Neural progenitor cell (in vitro differentiated cells): ENCODE data around the gene POFUT2. TPM values are rescaled to one million over a fixed set of nuclear protein-coding genes. Genes with fewer than 3 reads are reported as not detected.

ENCODE experiments used
- DNase-seq: peaks from one replicate; pipeline ENCODE4 v3.0.0-alpha.2; 2016; ENCODE audit warnings: low spot score
- H2AFZ ChIP-seq: fragments of 200-600 bp; sonication (generic); replicated peaks from 2 replicates; pipeline ENCODE4 v1.6.1; 2016; ENCODE audit warnings: antibody characterized with exemption
- H3F3A ChIP-seq: fragments of 200-600 bp; sonication (generic); 2 replicates; pipeline ENCODE4 v1.6.1; 2016; ENCODE audit warnings: antibody characterized with exemption, low read depth
- H3K27ac ChIP-seq: fragments of 200-600 bp; sonication (generic); 2 replicates; pipeline ENCODE4 v1.5.1; 2016; ENCODE audit warnings: mild to moderate bottlenecking
- H3K27me3 ChIP-seq: fragments of 200-600 bp; sonication (generic); 2 replicates; pipeline ENCODE4 v1.6.1; 2016; ENCODE audit warnings: mild to moderate bottlenecking, moderate library complexity
- H3K36me3 ChIP-seq: fragments of 200-600 bp; sonication (generic); 2 replicates; pipeline ENCODE4 v1.5.1; 2016
- H3K4me1 ChIP-seq: fragments of 200-600 bp; sonication (generic); 2 replicates; pipeline ENCODE4 v1.6.1; 2016; ENCODE audit warnings: mixed run types
- H3K4me2 ChIP-seq: fragments of 200-600 bp; sonication (generic); 2 replicates; pipeline ENCODE4 v1.6.1; 2016
- H3K4me3 ChIP-seq: fragments of 200-600 bp; sonication (generic); 2 replicates; pipeline ENCODE4 v1.5.1; 2016
- H3K79me2 ChIP-seq: fragments of 200-600 bp; sonication (generic); 2 replicates; pipeline ENCODE4 v1.6.1; 2016; ENCODE audit warnings: low read depth
- H3K9ac ChIP-seq: fragments of 200-600 bp; sonication (generic); 2 replicates; pipeline ENCODE4 v1.6.1; 2016
- H3K9me3 ChIP-seq: fragments of 200-600 bp; sonication (generic); 2 replicates; pipeline ENCODE4 v1.5.1; 2016; ENCODE audit warnings: low read depth
- H4K20me1 ChIP-seq: fragments of 200-600 bp; sonication (generic); 2 replicates; pipeline ENCODE4 v1.6.1; 2016; ENCODE audit warnings: low read depth
- H3K27ac Mint-ChIP-seq: 3 replicates; pipeline ENCODE4 v1.8.0; 2021; ENCODE audit warnings: mixed read lengths
- H3K27me3 Mint-ChIP-seq: 2 replicates; pipeline ENCODE4 v1.8.0; 2022; ENCODE audit warnings: low read depth, mild to moderate bottlenecking, inconsistent platforms, moderate library complexity, mixed read lengths; ENCODE audit not compliant: insufficient read depth
- H3K36me3 Mint-ChIP-seq: 3 replicates; pipeline ENCODE4 v1.8.0; 2021; ENCODE audit warnings: mixed read lengths
- H3K4me1 Mint-ChIP-seq: 3 replicates; pipeline ENCODE4 v1.8.0; 2021; ENCODE audit warnings: mixed read lengths
- H3K4me3 Mint-ChIP-seq: 3 replicates; pipeline ENCODE4 v1.8.0; 2021; ENCODE audit warnings: mild to moderate bottlenecking, moderate library complexity, mixed read lengths
- H3K9me3 Mint-ChIP-seq: 3 replicates; pipeline ENCODE4 v1.8.0; 2020; ENCODE audit warnings: mixed read lengths
- CTCF ChIP-seq: fragments of 200-600 bp; sonication (generic); IDR thresholded peaks from 2 replicates; pipeline ENCODE4 v1.5.1; 2017; ENCODE audit warnings: antibody characterized with exemption, mild to moderate bottlenecking
- EZH2 ChIP-seq: fragments of 200-600 bp; sonication (generic); IDR thresholded peaks from 2 replicates; pipeline ENCODE4 v1.6.1; 2017; ENCODE audit warnings: antibody characterized with exemption, mild to moderate bottlenecking, moderate library complexity
- EZH2phosphoT487 ChIP-seq: fragments of 200-600 bp; sonication (generic); IDR thresholded peaks from 2 replicates; pipeline ENCODE4 v1.6.1; 2017; ENCODE audit warnings: antibody characterized with exemption
- total RNA-seq: library from RNA; depleted of rRNA; stranded (reverse); fragments of >200 nt; gene quantifications from 2 replicates; pipeline ENCODE4 v1.2.3, GENCODE V29; 2015; ENCODE audit warnings: low replicate concordance

POFUT2 gene
- total RNA-seq, 1 donor from 2014 or later = 28.5 TPM

GRCh38 chr21:45278156-45278911 lies 9.4 kb downstream of the POFUT2 start:
- Mint-ChIP-seq H3K27ac (no peak overlapping the region), H3K27me3 (peaks cover 3% of the 10 kb centered on the region), H3K36me3 (peaks cover 30% of the 10 kb centered on the region), H3K4me1 (no peaks in the 10 kb centered on the region), H3K4me3 (no peak overlapping the region), H3K9me3 (no peaks in the 10 kb centered on the region)
- H3K4me1 ChIP-seq = no peaks in the 10 kb centered on the region
- no peaks in the 10 kb centered on the region for H3K27me3 ChIP-seq
- no peaks in the 10 kb centered on the region for H4K20me1 ChIP-seq
- no peaks in the 10 kb centered on the region for H3K9me3 ChIP-seq
- DNase-seq = no peak
- no peak overlapping the region for H3K27ac ChIP-seq
- no peak overlapping the region for H3K9ac ChIP-seq
- peaks cover 26% of the 10 kb centered on the region for H3K79me2 ChIP-seq
- H3K4me3 ChIP-seq = no peak overlapping the region
- H3K36me3 ChIP-seq = peaks cover 15% of the 10 kb centered on the region
- TF ChIP-seq CTCF (no peak), EZH2 (no peak), EZH2phosphoT487 (no peak)
- no peak overlapping the region for H2AFZ ChIP-seq
- H3K4me2 ChIP-seq = no peak overlapping the region
- no peaks in the 10 kb centered on the region for H3F3A ChIP-seq

GRCh38 chr21:45277101-45278045 lies 10.3 kb downstream of the POFUT2 start:
- H3K79me2 ChIP-seq = peaks cover 36% of the 10 kb centered on the region
- peaks cover 3% of the 10 kb centered on the region for H3K27me3 Mint-ChIP-seq

GRCh38 chr21:45276596-45276995 lies 11.1 kb downstream of the POFUT2 start:
- Mint-ChIP-seq H3K27ac (no peak overlapping the region), H3K4me1 (no peaks in the 10 kb centered on the region), H3K4me3 (no peak overlapping the region), H3K36me3 (peaks cover 28% of the 10 kb centered on the region), H3K9me3 (no peaks in the 10 kb centered on the region), H3K27me3 (peaks cover 3% of the 10 kb centered on the region)
- Histone ChIP-seq H3K79me2 (peaks cover 43% of the 10 kb centered on the region), H3K9ac (no peak overlapping the region), H3K36me3 (peaks cover 20% of the 10 kb centered on the region), H3K27ac (no peak overlapping the region), H3F3A (no peaks in the 10 kb centered on the region), H2AFZ (no peak overlapping the region), H3K9me3 (no peaks in the 10 kb centered on the region), H3K4me1 (no peaks in the 10 kb centered on the region), H3K4me2 (no peak overlapping the region), H3K27me3 (no peaks in the 10 kb centered on the region), H3K4me3 (no peak overlapping the region), H4K20me1 (no peaks in the 10 kb centered on the region)
- no peak for DNase-seq
- TF ChIP-seq EZH2phosphoT487 (no peak), EZH2 (no peak), CTCF (no peak)

More at GRCh38 chr21:45277101-45278045, 10.3 kb downstream of the POFUT2 start:
- H3K36me3 Mint-ChIP-seq = peaks cover 29% of the 10 kb centered on the region
- no peak overlapping the region for H3K4me3 Mint-ChIP-seq
- no peak overlapping the region for H3K27ac ChIP-seq
- H3K4me2 ChIP-seq = no peak overlapping the region
- no peak overlapping the region for H3K4me3 ChIP-seq
- no peak overlapping the region for H3K9ac ChIP-seq
- TF ChIP-seq EZH2phosphoT487 = no peak
- TF ChIP-seq EZH2 = no peak
- TF ChIP-seq CTCF = no peak
- no peaks in the 10 kb centered on the region for H3K9me3 Mint-ChIP-seq
- no peak overlapping the region for H3K27ac Mint-ChIP-seq
- H3K4me1 Mint-ChIP-seq = no peaks in the 10 kb centered on the region
- H3K36me3 ChIP-seq = peaks cover 15% of the 10 kb centered on the region
- DNase-seq = no peak
- no peak overlapping the region for H2AFZ ChIP-seq
- no peaks in the 10 kb centered on the region for H3F3A ChIP-seq
- no peaks in the 10 kb centered on the region for H3K27me3 ChIP-seq
- H4K20me1 ChIP-seq = no peaks in the 10 kb centered on the region
- H3K4me1 ChIP-seq = no peaks in the 10 kb centered on the region
- no peaks in the 10 kb centered on the region for H3K9me3 ChIP-seq
